Activated CD4-positive, alpha-beta T cell treated with anti-CD3 and anti-CD28 coated beads for 1 hour (primary cell): ENCODE data around the gene IGLL1.
"Not testable (repeated sequence)": the region's sequence is repeated elsewhere in the genome, so short reads cannot be mapped to it uniquely, and the experiment has no call there.

Experiments
- DNase-seq: peaks from one replicate; pipeline ENCODE4 v3.0.0-alpha.2; 2020

The IGLL1 gene

DNA sequence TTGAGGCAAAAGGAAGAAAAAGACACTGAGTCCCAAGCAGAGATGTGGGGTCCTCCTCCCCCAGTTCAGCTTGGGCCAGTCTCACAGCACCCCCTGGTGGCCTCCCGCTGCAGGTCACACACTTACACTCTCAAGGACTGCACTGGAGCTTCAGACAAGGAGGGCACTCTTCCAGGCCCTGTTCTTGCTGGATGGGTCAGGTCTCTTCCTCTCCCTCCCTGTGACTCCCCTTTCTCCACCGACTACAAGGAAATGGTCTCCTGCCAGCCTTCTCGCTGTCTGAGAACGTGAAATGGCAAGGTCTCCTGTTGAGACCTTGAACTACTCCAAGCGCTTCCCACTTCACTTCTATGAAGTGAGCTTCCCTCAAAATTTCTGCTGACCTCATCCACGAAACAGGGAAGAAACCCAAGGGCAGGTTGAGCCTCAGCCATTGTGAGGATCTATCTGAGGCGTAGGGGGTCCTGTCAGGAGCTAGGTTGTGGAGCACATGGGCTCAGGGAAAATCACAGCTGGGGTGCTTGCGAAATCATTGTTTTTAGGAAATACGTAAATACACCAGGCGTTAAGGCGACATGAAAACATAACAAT is 11.2 kb upstream of the IGLL1 start:
- peak; percentile 25 for DNase-seq

GRCh38 chr22:23583836-23584235 is 3.7 kb upstream of the IGLL1 start:
- no peak for DNase-seq

DNA sequence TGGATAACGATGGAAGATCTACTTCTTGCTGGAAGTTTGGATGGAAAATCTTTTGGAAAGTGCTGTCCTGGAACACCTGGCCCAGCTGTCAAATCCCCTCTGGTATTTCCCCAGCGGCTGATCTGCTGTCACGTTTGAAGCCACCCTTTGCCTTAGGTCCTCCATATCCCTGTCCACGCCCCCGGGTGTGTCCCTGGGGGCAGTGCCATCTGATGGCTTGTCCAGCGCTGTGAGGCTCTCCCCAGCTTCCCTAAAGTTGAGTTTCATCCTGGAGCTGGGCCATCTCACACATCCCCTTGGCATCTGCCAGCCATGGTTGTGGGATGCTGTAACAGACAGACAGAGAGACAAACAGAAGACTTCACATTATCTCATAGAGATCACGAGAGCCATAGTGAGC is 3.1 kb upstream of the IGLL1 start:
- DNase-seq: no peak

GRCh38 chr22:23581260-23581650 is 1.2 kb upstream of the IGLL1 start:
- no peak for DNase-seq

GRCh38 chr22:23580576-23581259 is 628 bp upstream of the IGLL1 start:
- no peak for DNase-seq

- no peak for DNase-seq
Observed at GRCh38 chr22:23579280-23579679, 810 bp downstream of the IGLL1 start.

DNA sequence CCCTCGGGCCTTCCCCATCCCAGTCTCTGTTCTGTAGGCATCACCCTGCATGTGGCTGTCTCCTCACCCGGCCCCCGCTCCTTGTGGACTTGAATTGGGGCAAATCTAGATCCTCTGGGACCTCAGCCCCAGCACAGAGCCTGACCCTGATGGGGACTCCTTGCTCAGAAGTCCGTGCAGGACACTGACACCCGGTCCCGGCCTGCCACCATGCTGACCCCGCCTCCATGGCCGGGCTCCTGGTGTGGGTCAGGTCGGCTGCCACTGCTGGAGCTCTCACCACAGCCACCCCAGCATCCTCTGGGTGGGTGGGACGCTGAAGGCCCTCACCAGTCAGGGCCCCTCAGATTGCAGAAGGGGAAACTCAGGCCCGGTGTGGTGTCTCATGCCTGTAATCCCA is 1.8 kb downstream of the IGLL1 start:
- no peak for DNase-seq

- DNase-seq: no peak
Observed at GRCh38 chr22:23576681-23577080, 3.4 kb downstream of the IGLL1 start.

DNA sequence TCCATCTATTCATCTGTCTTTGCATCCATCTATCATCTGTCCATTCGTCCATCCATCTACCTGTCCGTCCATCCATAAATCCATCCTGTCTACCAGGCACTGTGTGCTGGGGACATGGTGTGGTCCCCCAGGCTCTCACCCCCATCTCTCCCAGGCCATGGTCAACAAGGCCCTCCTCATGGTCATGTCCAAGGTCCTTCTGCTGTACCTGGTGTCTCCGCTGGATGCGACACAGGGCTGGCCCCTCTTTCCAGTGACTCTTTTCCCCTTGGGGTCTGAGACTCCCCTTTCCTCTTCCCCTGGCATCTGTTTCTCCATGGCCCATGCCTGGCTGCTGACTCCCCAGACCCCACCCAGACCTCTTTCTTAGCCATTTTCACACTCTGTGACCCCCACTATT is 4.5 kb downstream of the IGLL1 start:
- DNase-seq: no peak

GRCh38 chr22:23574877-23575276 is 5.2 kb downstream of the IGLL1 start:
- no peak for DNase-seq

DNA sequence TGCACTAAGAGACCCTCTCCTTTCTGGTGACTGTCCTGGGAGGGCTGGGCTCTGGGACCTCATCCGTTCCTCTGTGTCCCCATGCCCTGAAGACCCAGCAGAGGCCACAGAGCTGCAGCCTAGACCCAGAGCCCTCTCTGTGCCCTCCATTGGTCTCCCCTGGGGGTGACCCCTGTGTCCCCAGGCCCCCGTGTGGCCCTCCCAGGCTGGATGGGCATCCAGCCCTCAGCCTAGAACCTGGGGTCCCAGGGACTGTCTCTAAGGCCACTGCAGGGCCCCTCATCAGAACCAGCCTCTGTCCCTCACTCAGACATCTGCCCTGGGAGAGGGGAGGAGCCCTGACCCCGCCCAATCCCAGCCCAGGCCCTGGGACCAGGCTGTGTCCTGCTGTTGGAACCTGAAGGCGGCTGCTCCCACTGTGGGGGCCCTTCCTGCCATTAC is 5.7 kb downstream of the IGLL1 start:
- DNase-seq: no peak

DNA sequence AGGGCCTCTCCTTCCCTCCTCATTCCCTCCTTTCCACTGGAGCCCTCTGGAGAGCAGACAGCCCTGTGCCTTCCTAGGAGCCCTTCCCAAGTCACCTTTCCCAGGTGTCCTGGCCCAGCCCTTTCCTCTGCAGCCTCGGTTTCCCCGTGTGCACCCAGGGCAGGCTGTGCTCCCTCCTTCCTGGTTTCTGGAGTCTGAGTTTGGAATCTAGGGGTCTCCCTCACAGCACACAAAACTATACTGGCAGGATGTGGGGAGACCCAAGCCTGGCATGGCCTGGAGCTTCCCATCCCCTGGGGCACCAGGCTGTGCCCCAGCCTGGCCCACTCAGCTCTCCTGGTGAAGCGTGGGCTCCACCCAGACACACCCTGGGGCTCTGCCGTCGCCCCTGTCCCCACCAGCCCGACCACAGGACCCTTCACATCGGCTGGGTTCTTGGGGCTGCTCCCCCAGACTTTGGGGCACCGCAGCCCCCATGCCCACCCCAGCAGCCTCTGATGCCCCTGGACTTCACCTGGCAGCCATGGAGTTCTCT is 6.3 kb downstream of the IGLL1 start:
- DNase-seq: not testable (repeated sequence)

GRCh38 chr22:23573106-23573505 is 7.0 kb downstream of the IGLL1 start:
- DNase-seq: not testable (repeated sequence)

GRCh38 chr22:23571486-23571885 is 8.6 kb downstream of the IGLL1 start:
- no peak for DNase-seq

DNA sequence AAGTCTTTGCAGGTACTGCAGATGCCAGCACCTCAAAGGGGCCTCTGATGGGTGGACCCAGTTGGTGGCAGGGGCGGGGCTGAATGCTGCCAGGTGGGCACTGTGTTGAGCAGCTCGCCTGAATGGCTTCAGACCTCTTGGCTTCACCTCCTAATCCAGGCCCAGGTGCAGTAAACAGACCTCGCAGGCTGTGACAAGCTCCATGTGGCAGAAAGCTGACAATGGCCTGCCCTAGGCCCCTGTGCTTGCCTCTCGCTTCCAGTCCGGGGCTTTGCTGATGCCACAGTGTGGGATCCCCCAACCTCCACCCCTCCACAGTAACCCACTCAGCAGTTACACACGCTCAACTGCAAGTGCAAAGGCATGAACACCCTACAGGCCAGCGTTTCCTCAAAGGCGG is 9.4 kb downstream of the IGLL1 start:
- no peak for DNase-seq

DNA sequence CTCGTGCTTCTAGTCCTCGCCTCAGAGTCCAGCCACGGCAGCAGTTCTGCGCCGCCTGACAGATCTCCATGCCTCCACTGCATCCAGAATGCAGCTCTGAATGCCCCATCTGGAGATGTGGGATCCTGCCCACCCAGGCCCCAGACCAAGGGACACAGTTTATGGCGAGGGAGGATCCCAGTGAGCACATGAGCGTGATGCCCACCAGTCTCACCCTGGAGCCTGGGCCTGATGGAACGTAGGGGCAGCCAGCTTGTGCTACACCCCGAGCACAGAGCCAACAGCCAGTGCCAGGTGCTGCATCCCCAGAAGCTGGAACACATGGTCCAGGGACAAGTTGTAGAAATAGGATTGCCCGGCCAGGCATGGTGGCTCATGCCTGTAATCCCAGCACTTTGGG is 10.4 kb downstream of the IGLL1 start:
- DNase-seq: no peak

DNA sequence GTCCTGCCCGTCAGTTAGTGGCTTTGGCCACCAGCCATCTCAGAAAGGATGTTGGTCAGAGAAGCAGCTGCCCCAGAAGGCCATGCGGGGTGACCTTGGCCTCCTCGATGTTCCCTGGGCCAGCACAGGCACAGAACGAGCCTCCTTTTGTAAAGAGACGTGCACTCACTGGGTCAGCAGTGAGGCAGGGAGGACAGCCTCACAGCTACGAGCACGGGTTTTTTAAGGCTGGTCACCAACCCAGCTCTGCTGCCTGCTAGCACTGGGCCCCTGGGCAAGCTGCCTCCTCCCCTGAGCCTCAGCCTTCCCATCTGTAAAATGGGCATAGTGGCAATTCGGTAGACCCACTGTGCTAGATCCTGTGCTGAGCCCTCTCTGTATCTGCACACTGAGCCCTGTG is 10.8 kb downstream of the IGLL1 start:
- DNase-seq: no peak

DNA sequence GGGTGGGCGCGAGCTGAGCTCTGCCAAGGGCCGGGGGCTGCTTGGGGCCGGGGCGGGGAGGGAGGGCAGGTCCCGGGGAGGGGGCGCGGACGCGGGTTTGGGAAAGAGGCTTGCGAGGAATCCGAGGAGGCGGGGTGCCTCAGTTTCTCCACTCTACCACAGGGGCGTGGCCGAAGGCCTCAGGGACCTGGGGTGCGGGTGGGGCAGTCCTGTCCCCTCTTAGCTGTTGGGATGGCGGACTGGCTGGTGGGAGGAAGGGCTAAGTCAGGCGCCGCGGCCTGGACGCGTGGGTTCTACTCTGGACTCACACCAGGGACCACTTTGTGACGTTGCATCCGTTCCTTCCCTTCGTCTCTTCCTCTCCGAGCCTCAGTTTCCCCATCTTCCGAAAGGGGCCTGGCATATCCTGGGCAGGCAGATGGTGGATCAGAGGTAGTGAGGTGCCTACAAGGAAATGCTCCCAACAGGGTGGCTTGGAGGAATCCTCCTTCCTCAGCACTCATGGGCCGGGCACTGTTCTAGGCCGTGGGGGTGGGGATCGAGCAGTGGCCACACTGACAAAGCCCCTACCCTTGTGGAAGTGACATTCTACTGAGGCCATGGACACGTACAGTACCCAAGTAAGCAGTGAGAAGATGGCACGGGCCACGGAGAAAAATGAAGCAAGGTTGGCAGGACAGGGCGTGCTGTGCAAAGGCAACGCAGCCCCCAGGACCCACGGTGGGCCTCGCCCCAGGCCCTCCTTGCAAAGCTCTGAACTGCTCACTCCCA is 13.2 kb downstream of the IGLL1 start:
- DNase-seq: no peak

- DNase-seq: no peak
Observed at GRCh38 chr22:23565915-23566704, 14.0 kb downstream of the IGLL1 start.

GRCh38 chr22:23565305-23565914 is 14.7 kb downstream of the IGLL1 start:
- DNase-seq: no peak

- no peak for DNase-seq
Observed at GRCh38 chr22:23564276-23564675, 15.8 kb downstream of the IGLL1 start.

DNA sequence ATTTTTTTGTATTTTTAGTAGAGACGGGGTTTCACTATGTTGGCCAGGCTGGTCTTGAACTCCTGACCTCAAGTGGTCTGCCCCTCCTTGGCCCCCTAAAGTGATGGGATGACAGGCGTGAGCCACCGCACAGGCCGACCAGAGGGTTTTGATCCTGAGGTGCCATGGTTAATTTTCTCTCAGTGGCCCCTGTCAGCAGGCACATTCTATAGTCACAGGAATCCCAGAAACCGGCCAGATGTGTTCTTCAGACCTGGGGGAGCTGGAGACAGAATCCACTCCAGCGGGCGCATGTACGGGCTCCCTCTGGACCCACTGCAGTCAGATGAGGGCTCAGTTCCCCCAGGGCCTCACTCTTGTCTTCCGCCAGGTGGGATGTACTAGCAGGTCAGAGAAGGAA is 17.0 kb downstream of the IGLL1 start:
- no peak for DNase-seq

DNA sequence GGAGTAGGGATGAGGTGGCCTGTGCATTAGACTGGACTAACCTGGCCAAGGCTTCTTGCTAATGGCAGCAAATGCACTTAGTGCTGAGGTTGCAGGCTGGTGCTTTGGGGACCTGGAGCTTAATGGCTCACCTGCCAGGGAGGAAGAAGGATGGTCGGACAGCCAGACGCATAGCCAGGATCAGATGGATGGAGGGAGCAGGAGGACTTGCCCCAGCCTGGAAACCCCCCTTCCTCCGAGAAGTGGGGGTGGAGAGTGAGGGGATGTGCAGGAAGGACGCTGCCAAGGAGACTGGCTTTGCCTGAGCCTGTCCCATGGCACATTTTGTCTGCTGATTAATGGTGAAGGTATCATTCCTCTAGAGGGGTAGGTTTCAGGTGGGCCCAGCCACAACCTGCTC is 17.9 kb downstream of the IGLL1 start:
- no peak for DNase-seq
